ENCODE results near the gene SMCO2. TPM values are rescaled to one million over a fixed set of nuclear protein-coding genes. Genes with fewer than 3 reads are reported as not detected.

SMCO2 gene
- total and polyA plus RNA-seq, 2 of the 13 experiments (the other 11 are each of a cell fraction or from before 2014, with no cell fraction given), result 0.15 TPM; not detected in 1

- TF ChIP-seq, protein P1, sequence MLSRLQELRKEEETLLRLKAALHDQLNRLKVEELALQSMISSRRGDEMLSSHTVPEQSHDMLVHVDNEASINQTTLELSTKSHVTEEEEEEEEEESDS (CRISPR knock-in tag; IDR thresholded peaks at IDR 0.05; ENCODE audit: borderline replicate concordance), result 0 out of 2 replicates have a peak, but pooled peaks have one; percentile 26
- TF ChIP-seq PLRG1 (conservative IDR thresholded peaks at IDR 0.05), result no peak
- TF ChIP-seq ZSCAN21 (CRISPR knock-in tag; IDR thresholded peaks at IDR 0.05; ENCODE audit: borderline replicate concordance), result 0 out of 2 replicates have a peak, but pooled peaks have one; percentile 14
- peak; percentile 29; the same call in 1 of the 2 replicates for TF ChIP-seq YEATS4 (CRISPR knock-in tag; IDR thresholded peaks at IDR 0.05; ENCODE audit: borderline replicate concordance)
- TF ChIP-seq RXRB (CRISPR knock-in tag; IDR thresholded peaks at IDR 0.05; ENCODE audit: borderline replicate concordance), result peak; percentile 35; the same call in 1 of the 2 replicates
- TF ChIP-seq ZNF451 (CRISPR knock-in tag; IDR thresholded peaks at IDR 0.05), result no peak
- TF ChIP-seq ZNF598 (CRISPR knock-in tag; IDR thresholded peaks at IDR 0.05; ENCODE audit: borderline replicate concordance), result 0 out of 2 replicates have a peak, but pooled peaks have one; percentile 32
- no peak for TF ChIP-seq ARNT (IDR thresholded peaks at IDR 0.05)
- no peak for TF ChIP-seq TFDP1 (CRISPR knock-in tag; IDR thresholded peaks at IDR 0.05; ENCODE audit: borderline replicate concordance)
These were observed 77.3 kb downstream of the SMCO2 start, which contains the start of gene PPFIBP1 (continued) for GRCh38 chr12:27523642-27524493.

DNA sequence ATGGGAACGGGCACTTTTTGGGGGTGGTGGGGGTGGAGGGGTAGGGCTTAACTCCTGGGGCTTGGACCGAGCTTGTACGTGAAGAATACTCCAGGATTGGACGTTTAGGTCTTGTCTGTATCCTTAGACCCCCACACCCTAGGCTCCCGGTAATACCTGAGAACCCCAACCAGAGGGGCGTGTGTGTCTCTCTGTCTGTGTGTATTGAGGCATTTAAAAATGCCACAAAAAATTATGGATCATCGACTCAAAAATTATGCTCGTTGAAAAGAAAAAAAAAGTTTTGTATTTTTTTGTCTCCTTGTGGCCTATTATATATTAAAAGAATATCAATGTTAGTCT, 77.9 kb downstream of the SMCO2 start:
- ATAC-seq, result peak; percentile 57
- intact Hi-C loops (cut with micrococcal nuclease; ENCODE audit: unreplicated experiment), result loop anchor here (1.0 to 10.0 kb wide), 3 partner anchors 25 to 180 kb away; no protein-coding TSS in a partner anchor

More for the DNA sequence above, 77.9 kb downstream of the SMCO2 start:
- Histone ChIP-seq H3K79me2 (ENCODE audit: insufficient read depth, low read length) (peaks cover 36% of the 10 kb centered on the region), H4K20me1 (ENCODE audit: insufficient read depth, low read length) (no peaks in the 10 kb centered on the region), H3K4me2 (ENCODE audit: low read depth, low read length) (peak overlapping the region; percentile 82), H3K27ac (ENCODE audit: extremely low read length, insufficient read depth, low read length) (peak overlapping the region; percentile 82), H3K27me3 (ENCODE audit: control insufficient read depth in 1 of 2, insufficient read depth in 2 of 2, low read length in 2 of 2) (no peaks in the 10 kb centered on the region; a peak in 1 of 5 replicates), H3K9ac (ENCODE audit: insufficient read depth, low read depth, low read length) (peak overlapping the region; percentile 89), H3K4me3 (replicated peaks in 1 of 3; ENCODE audit: insufficient read depth in 1 of 3, low read depth in 2 of 3, low read length in 3 of 3) (peak overlapping the region; percentile 74 to 97 (median 93)), H3K36me3 (replicated peaks in 1 of 2; ENCODE audit: control insufficient read depth in 1 of 2, insufficient read depth in 2 of 2, low read length in 2 of 2) (no peaks in the 10 kb centered on the region), H2AFZ (ENCODE audit: low read length) (peak overlapping the region; percentile 62), H3K9me3 (ENCODE audit: low read length) (no peaks in the 10 kb centered on the region), H3K4me1 (ENCODE audit: insufficient read depth, low read length) (peaks cover 33% of the 10 kb centered on the region)
- TF ChIP-seq ZNF546 (CRISPR knock-in tag; conservative IDR thresholded peaks at IDR 0.05) (peak; percentile 47; the same call in 1 of the 2 replicates), ZSCAN12 (CRISPR knock-in tag; IDR thresholded peaks at IDR 0.05) (no peak)
- FAIRE-seq (no peak), DNase-seq (ENCODE audit: low spot score) (no peak)
- BruUV-seq (replicated peaks), result no TSS peak
- CTCF ChIA-PET (ENCODE audit: low intra/inter-chr PET ratio, low total read pairs), result no interaction called here
- POLR2A ChIA-PET, result interaction anchor here (0.7 to 2.9 kb wide), 12 partner anchors 10 to 1112 kb away, joined by 3 to 65 read pairs (median 4); no protein-coding TSS in a partner anchor
- in situ Hi-C loops (cut with HindIII; ENCODE audit: extremely low pct_ligation_motif_present, low pct_unique_long_range_greater_than_20kb), result no loop called here
- WGBS (ENCODE audit: low lambda C conversion rate), result 3% methylated on average over 8 of the region's 8 CpGs

All from HepG2 (cell line).